GM23248 (cell line): ENCODE measurements around the gene ALK. TPM values are rescaled to one million over a fixed set of nuclear protein-coding genes. Genes with fewer than 3 reads are reported as not detected.

ENCODE experiments used
- DNase-seq: peaks from one replicate; pipeline ENCODE4 v3.0.0-alpha.2; 2015
- H2AFZ ChIP-seq: fragments of 200-600 bp; sonication (generic); 2 replicates; pipeline ENCODE4 v1.6.1; 2016; ENCODE audit warnings: antibody characterized with exemption
- H3F3A ChIP-seq: fragments of 200-600 bp; sonication (generic); 2 replicates; pipeline ENCODE4 v1.6.1; 2016; ENCODE audit warnings: mild to moderate bottlenecking, antibody characterized with exemption, mixed run types; ENCODE audit not compliant: insufficient read depth
- H3K27ac ChIP-seq: fragments of 200-600 bp; sonication (generic); 2 replicates; pipeline ENCODE4 v1.5.1; 2016; ENCODE audit warnings: mild to moderate bottlenecking
- H3K27me3 ChIP-seq: fragments of 200-600 bp; sonication (generic); replicated peaks from 2 replicates; pipeline ENCODE4 v1.6.1; 2016; ENCODE audit warnings: mild to moderate bottlenecking; ENCODE audit not compliant: insufficient read depth
- H3K36me3 ChIP-seq: fragments of 200-600 bp; sonication (generic); 2 replicates; pipeline ENCODE4 v1.6.1; 2016; ENCODE audit warnings: low read depth, mild to moderate bottlenecking
- H3K4me1 ChIP-seq: fragments of 200-600 bp; sonication (generic); 2 replicates; pipeline ENCODE4 v1.6.1; 2016; ENCODE audit warnings: mild to moderate bottlenecking; ENCODE audit not compliant: insufficient read depth
- H3K4me2 ChIP-seq: fragments of 200-600 bp; sonication (generic); one replicate; pipeline ENCODE4 v1.6.1; 2016; ENCODE audit warnings: mild to moderate bottlenecking; ENCODE audit not compliant: unreplicated experiment
- H3K4me3 ChIP-seq: fragments of 200-600 bp; sonication (generic); 2 replicates; pipeline ENCODE4 v1.5.1; 2016; ENCODE audit warnings: mild to moderate bottlenecking
- H3K79me2 ChIP-seq: fragments of 200-600 bp; sonication (generic); 2 replicates; pipeline ENCODE4 v1.6.1; 2016; ENCODE audit warnings: mild to moderate bottlenecking; ENCODE audit not compliant: insufficient read depth
- H3K9ac ChIP-seq: fragments of 200-600 bp; sonication (generic); 2 replicates; pipeline ENCODE4 v1.6.1; 2016; ENCODE audit warnings: mild to moderate bottlenecking
- H3K9me2 ChIP-seq: fragments of 200-600 bp; sonication (generic); 2 replicates; pipeline ENCODE4 v1.6.1; 2016; ENCODE audit warnings: mixed run types, mild to moderate bottlenecking, moderate library complexity; ENCODE audit not compliant: insufficient read depth
- H3K9me3 ChIP-seq: fragments of 200-600 bp; sonication (generic); one replicate; pipeline ENCODE4 v1.6.1; 2017; ENCODE audit warnings: low read depth
- H4K20me1 ChIP-seq: fragments of 200-600 bp; sonication (generic); 2 replicates; pipeline ENCODE4 v1.6.0; 2016; ENCODE audit not compliant: insufficient read depth
- EZH2 ChIP-seq: fragments of 200-600 bp; sonication (generic); IDR thresholded peaks from 2 replicates; pipeline ENCODE4 v1.6.1; 2018; ENCODE audit warnings: antibody characterized with exemption, mild to moderate bottlenecking; ENCODE audit not compliant: insufficient read depth, poor library complexity, severe bottlenecking
- EZH2phosphoT487 ChIP-seq: fragments of 200-600 bp; sonication (generic); IDR thresholded peaks from 2 replicates; pipeline ENCODE4 v1.6.1; 2018; ENCODE audit warnings: antibody characterized with exemption, moderate library complexity, mild to moderate bottlenecking, low read depth; ENCODE audit not compliant: insufficient read depth
- WGBS, 2 experiments: methylation state at CpG; one replicate each; pipeline ENCODE4 v1.1.6; 2015 to 2017; ENCODE audit warnings: low lambda C conversion rate in 2 of 2, low coverage in 1 of 2; ENCODE audit errors: missing lambda C conversion rate in 2 of 2; 5-methylcytosine and 5-hydroxymethylcytosine counted together
- in situ Hi-C: fragments of 300-500 bp; cut with MboI; formaldehyde crosslinking; loops from 2 replicates; pipeline ENCODE4 v1.15.0; 2020
- polyA plus RNA-seq: library from polyadenylated mRNA; unstranded; fragments of >200 nt; fragmentation: Nextera tagmentation; extraction: Ambion mirVana; gene quantifications from 2 replicates; pipeline ENCODE4 v1.2.1, GENCODE V29; 2016
- total RNA-seq: library from RNA; depleted of rRNA; stranded (reverse); fragments of >200 nt; shearing (Covaris generic); gene quantifications from 2 replicates; pipeline ENCODE4 v1.2.3, GENCODE V29; 2014

ALK gene
- total and polyA plus RNA-seq, 2 experiments from 2014 or later, result under 0.01 to 0.05 TPM

DNA sequence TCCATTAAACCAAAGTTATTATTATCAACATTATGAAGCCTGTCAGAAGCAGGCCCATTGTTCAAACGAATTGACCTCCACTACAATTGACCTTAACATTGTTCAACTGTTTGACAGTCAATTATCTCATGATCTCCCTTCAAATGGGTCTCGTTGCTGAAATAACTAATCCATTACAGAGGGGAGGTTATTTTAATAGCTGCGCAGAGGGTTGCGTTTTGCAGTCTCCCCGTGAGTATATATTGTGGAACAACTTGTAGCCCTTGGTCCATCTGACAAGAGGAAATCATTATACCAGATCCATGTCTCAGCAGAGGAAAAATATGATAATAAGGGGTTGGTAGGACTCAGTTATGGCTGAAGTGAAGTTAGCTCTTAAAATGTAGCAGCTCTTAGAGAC, 159.1 kb downstream of the ALK start:
- no peaks in the 10 kb centered on the region for H3K9me2 ChIP-seq
- H3K79me2 ChIP-seq, result no peaks in the 10 kb centered on the region
- no peaks in the 10 kb centered on the region for H3K9me3 ChIP-seq
- H3K4me1 ChIP-seq, result peaks cover 18% of the 10 kb centered on the region
- WGBS, 2 experiments, result 63 to 70% methylated on average over 5 of the region's 5 CpGs
- TF ChIP-seq EZH2phosphoT487 (no peak), EZH2 (no peak)
- no peaks in the 10 kb centered on the region for H4K20me1 ChIP-seq
- no peak overlapping the region for H2AFZ ChIP-seq
- no peaks in the 10 kb centered on the region for H3K36me3 ChIP-seq
- H3K4me2 ChIP-seq, result no peak overlapping the region
- H3K27ac ChIP-seq, result no peak overlapping the region
- no peaks in the 10 kb centered on the region for H3K27me3 ChIP-seq
- DNase-seq, result no peak
- H3F3A ChIP-seq, result peaks cover 23% of the 10 kb centered on the region
- no peak overlapping the region for H3K9ac ChIP-seq
- no peak overlapping the region for H3K4me3 ChIP-seq
- in situ Hi-C loops, result no loop called here

DNA sequence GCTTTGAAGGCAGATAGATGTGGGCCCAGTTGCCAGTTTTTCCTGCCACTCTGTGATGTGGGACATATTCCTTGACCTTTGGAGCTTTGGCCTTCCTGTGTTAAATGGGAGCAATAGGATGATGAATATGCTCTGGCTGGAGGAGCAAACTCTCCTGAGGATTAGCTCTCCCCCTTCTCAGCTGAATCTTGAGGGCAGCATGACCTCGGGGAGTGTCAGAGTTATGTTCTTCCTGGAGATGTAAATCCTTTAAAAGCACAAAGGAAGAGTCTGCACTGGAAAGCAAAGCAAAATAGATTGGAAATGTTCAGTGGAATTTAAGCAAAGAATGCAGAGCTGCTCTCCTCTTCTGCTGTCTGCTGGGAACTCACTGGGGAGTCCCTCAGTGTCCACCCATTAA, 160.1 kb downstream of the ALK start:
- Histone ChIP-seq H3K79me2 (no peaks in the 10 kb centered on the region), H3K4me1 (peaks cover 12% of the 10 kb centered on the region), H3K4me2 (no peak overlapping the region), H3K9me3 (no peaks in the 10 kb centered on the region), H3K36me3 (no peaks in the 10 kb centered on the region), H3K27me3 (no peaks in the 10 kb centered on the region), H3K9ac (no peak overlapping the region), H3K4me3 (no peak overlapping the region), H3F3A (peaks cover 15% of the 10 kb centered on the region), H2AFZ (no peak overlapping the region), H3K9me2 (no peaks in the 10 kb centered on the region), H4K20me1 (no peaks in the 10 kb centered on the region), H3K27ac (no peak overlapping the region)
- DNase-seq, result no peak
- in situ Hi-C loops, result no loop called here
- TF ChIP-seq EZH2phosphoT487 (no peak), EZH2 (no peak)
- 40% methylated on average over 1 of the region's 1 CpG for WGBS, 2 experiments

DNA sequence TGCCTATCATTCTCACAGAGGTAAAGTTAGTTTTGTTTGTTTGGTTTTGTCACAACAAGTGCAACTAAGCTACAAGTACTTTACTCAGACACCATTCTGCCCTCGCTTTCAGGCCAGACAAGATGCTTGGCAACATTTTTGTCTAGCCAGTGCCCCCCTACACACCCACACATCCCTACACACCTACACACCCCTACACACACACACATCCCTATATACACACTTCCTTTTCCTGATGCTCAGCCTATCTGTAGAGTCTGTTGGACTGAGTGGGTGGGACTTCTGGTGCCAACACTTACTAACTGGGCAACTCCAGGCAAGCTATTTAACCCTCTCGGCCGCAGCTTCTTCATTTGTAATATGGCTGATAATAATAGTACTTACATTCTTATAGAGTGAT, 161.4 kb downstream of the ALK start:
- H3K27me3 ChIP-seq, result no peaks in the 10 kb centered on the region; the same call in 1 of the 2 replicates
- no peak overlapping the region for H3K9ac ChIP-seq
- TF ChIP-seq EZH2 (no peak), EZH2phosphoT487 (no peak)
- no peak for DNase-seq
- H3K27ac ChIP-seq, result no peak overlapping the region
- H3K9me2 ChIP-seq, result no peaks in the 10 kb centered on the region
- H3K9me3 ChIP-seq, result no peaks in the 10 kb centered on the region
- H3K4me2 ChIP-seq, result no peak overlapping the region
- no peaks in the 10 kb centered on the region for H3K4me1 ChIP-seq
- H3K79me2 ChIP-seq, result no peaks in the 10 kb centered on the region
- H4K20me1 ChIP-seq, result no peaks in the 10 kb centered on the region
- H2AFZ ChIP-seq, result no peak overlapping the region
- no peaks in the 10 kb centered on the region for H3K36me3 ChIP-seq
- WGBS, 2 experiments, result 78 to 79% methylated on average over 3 of the region's 3 CpGs
- in situ Hi-C loops, result no loop called here
- no peak overlapping the region for H3K4me3 ChIP-seq
- H3F3A ChIP-seq, result peaks cover 3% of the 10 kb centered on the region; the same call in 1 of the 2 replicates

DNA sequence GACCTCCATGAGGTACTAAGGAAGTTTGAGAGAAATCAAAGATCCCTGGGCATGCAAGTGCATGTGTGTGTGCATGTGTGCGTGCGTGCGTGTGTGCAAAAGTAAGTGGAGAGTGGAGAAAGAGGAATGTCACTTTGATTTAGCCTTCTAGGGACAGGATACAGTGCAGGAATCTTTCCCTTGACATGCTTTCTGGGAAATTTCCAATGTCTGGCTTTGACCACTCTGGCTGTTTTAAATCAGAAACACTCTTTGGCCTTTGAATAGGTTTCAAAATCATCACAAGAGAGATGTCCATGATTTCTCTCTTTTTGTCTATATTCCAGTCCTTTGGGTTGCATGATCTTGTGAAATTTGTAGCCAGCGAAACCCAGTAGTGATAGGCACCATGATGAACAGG, 162.0 kb downstream of the ALK start:
- Histone ChIP-seq H3K36me3 (no peaks in the 10 kb centered on the region), H3K9ac (no peak overlapping the region), H3K4me3 (no peak overlapping the region), H3K9me3 (no peaks in the 10 kb centered on the region), H3K4me1 (no peaks in the 10 kb centered on the region; the same call in 1 of the 2 replicates), H4K20me1 (no peaks in the 10 kb centered on the region), H3K4me2 (no peak overlapping the region), H3F3A (0 out of 2 replicates have a peak, but pooled peaks cover under 1% of the 10 kb centered on the region), H2AFZ (no peak overlapping the region), H3K27ac (no peak overlapping the region), H3K79me2 (no peaks in the 10 kb centered on the region), H3K27me3 (no peaks in the 10 kb centered on the region; the same call in 1 of the 2 replicates), H3K9me2 (no peaks in the 10 kb centered on the region)
- in situ Hi-C loops, result no loop called here
- WGBS, 2 experiments, result 65 to 66% methylated on average over 4 of the region's 4 CpGs
- no peak for TF ChIP-seq EZH2
- TF ChIP-seq EZH2phosphoT487, result no peak
- DNase-seq, result no peak

DNA sequence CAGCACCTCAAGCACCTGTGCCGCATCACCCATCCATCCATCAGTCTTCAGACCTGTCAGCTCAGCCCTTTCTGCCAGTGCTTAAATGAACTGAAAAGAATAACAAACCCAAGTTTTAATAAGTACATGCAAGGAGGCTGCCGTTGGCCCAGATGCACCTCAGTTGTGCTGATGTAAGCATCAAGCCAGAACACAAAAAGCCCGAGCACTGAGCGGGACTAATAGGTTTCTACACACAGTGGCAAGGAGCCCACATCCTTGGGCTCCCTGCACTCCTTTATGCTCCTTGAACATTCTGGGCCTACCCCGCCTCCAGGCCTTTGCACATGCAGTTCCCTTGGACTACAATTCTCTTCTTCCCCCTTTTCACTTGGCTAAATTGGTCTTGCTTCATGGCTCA, 165.6 kb downstream of the ALK start:
- no peak overlapping the region for H3K4me3 ChIP-seq
- H3F3A ChIP-seq, result peaks cover 16% of the 10 kb centered on the region
- H2AFZ ChIP-seq, result no peak overlapping the region
- no peaks in the 10 kb centered on the region; the same call in 1 of the 2 replicates for H3K27me3 ChIP-seq
- no peaks in the 10 kb centered on the region for H3K9me2 ChIP-seq
- WGBS, 2 experiments, result 89 to 90% methylated on average over 5 of the region's 5 CpGs
- DNase-seq, result no peak
- no peaks in the 10 kb centered on the region for H3K9me3 ChIP-seq
- no peak for TF ChIP-seq EZH2
- no peak for TF ChIP-seq EZH2phosphoT487
- no peaks in the 10 kb centered on the region for H3K36me3 ChIP-seq
- no peak overlapping the region for H3K4me2 ChIP-seq
- no peak overlapping the region for H3K27ac ChIP-seq
- H3K9ac ChIP-seq, result no peak overlapping the region
- no peaks in the 10 kb centered on the region for H4K20me1 ChIP-seq
- no peaks in the 10 kb centered on the region for H3K79me2 ChIP-seq
- in situ Hi-C loops, result no loop called here
- peaks cover 6% of the 10 kb centered on the region; the same call in 1 of the 2 replicates for H3K4me1 ChIP-seq
